ENCODE results near the gene NSUN7. TPM values are rescaled to one million over a fixed set of nuclear protein-coding genes. Genes with fewer than 3 reads are reported as not detected.
"Not testable (repeated sequence)": the region's sequence is repeated elsewhere in the genome, so short reads cannot be mapped to it uniquely, and the experiment has no call there.

The NSUN7 gene
- total and polyA plus RNA-seq, 7 donors: 0.03 to 0.39 (median 0.11) TPM; not detected in 4

GRCh38 chr4:40710484-40711254, 39.1 kb upstream of the NSUN7 start:
- Histone ChIP-seq H3K36me3 (ENCODE audit: insufficient read depth in 1 of 2, low read depth in 1 of 2) (no peaks in the 10 kb centered on the region), H3K27ac (no peak overlapping the region), H3K4me3 (no peak overlapping the region), H3K4me1 (no peaks in the 10 kb centered on the region), H3K27me3 (ENCODE audit: insufficient read depth in 3 of 3, low read length in 2 of 3) (no peaks in the 10 kb centered on the region), H3K9me3 (no peaks in the 10 kb centered on the region)
- intact Hi-C loops (cut with DNase I): no loop called here
- DNase-seq: no peak
- ATAC-seq: no peak
- no peak for TF ChIP-seq CTCF (IDR thresholded peaks at IDR 0.05)
- WGBS, 3 donors: 41 to 45% (median 43%) methylated on average over 5 of the region's 5 CpGs

GRCh38 chr4:40713001-40713400, 36.8 kb upstream of the NSUN7 start:
- H3K4me3 ChIP-seq; H3K36me3 ChIP-seq (ENCODE audit: insufficient read depth in 1 of 2, low read depth in 1 of 2); intact Hi-C loops (cut with DNase I); DNase-seq; H3K4me1 ChIP-seq; H3K27ac ChIP-seq; H3K27me3 ChIP-seq (ENCODE audit: insufficient read depth in 3 of 3, low read length in 2 of 3); ATAC-seq; H3K9me3 ChIP-seq: not testable (repeated sequence)
- 34 to 47% (median 34%) methylated on average over 6 of the region's 6 CpGs for WGBS, 3 donors

GRCh38 chr4:40713798-40714197, 36.0 kb upstream of the NSUN7 start:
- Histone ChIP-seq H3K4me3 (no peak overlapping the region), H3K36me3 (ENCODE audit: insufficient read depth in 1 of 2, low read depth in 1 of 2) (no peaks in the 10 kb centered on the region), H3K27me3 (ENCODE audit: insufficient read depth in 3 of 3, low read length in 2 of 3) (no peaks in the 10 kb centered on the region), H3K27ac (no peak overlapping the region), H3K4me1 (no peaks in the 10 kb centered on the region), H3K9me3 (no peaks in the 10 kb centered on the region)
- WGBS, 3 donors: 82 to 91% (median 91%) methylated on average over 2 of the region's 2 CpGs
- intact Hi-C loops (cut with DNase I): no loop called here
- no peak for TF ChIP-seq CTCF (IDR thresholded peaks at IDR 0.05)
- ATAC-seq (no peak), DNase-seq (no peak)

GRCh38 chr4:40718586-40718985, 31.2 kb upstream of the NSUN7 start:
- TF ChIP-seq CTCF (IDR thresholded peaks at IDR 0.05): no peak
- intact Hi-C loops (cut with DNase I): no loop called here
- 50 to 58% (median 53%) methylated on average over 3 of the region's 3 CpGs for WGBS, 3 donors

GRCh38 chr4:40719008-40719623, 30.6 kb upstream of the NSUN7 start:
- no peaks in the 10 kb centered on the region for H3K27me3 ChIP-seq (ENCODE audit: insufficient read depth in 3 of 3, low read length in 2 of 3)
- no peaks in the 10 kb centered on the region for H3K9me3 ChIP-seq
- 53 to 62% (median 59%) methylated on average over 5 of the region's 5 CpGs for WGBS, 3 donors
- no peak overlapping the region for H3K27ac ChIP-seq
- H3K4me3 ChIP-seq: no peak overlapping the region
- H3K36me3 ChIP-seq (ENCODE audit: insufficient read depth in 1 of 2, low read depth in 1 of 2): no peaks in the 10 kb centered on the region
- intact Hi-C loops (cut with DNase I): no loop called here
- ATAC-seq: no peak
- no peak for DNase-seq
- no peak for TF ChIP-seq CTCF (IDR thresholded peaks at IDR 0.05)
- H3K4me1 ChIP-seq: no peaks in the 10 kb centered on the region

More at GRCh38 chr4:40718586-40718985, 31.2 kb upstream of the NSUN7 start:
- DNase-seq (no peak), ATAC-seq (no peak)
- no peaks in the 10 kb centered on the region for H3K27me3 ChIP-seq (ENCODE audit: insufficient read depth in 3 of 3, low read length in 2 of 3)
- no peaks in the 10 kb centered on the region for H3K4me1 ChIP-seq
- no peaks in the 10 kb centered on the region for H3K9me3 ChIP-seq
- H3K36me3 ChIP-seq (ENCODE audit: insufficient read depth in 1 of 2, low read depth in 1 of 2): no peaks in the 10 kb centered on the region
- H3K27ac ChIP-seq: no peak overlapping the region
- no peak overlapping the region for H3K4me3 ChIP-seq

All from psoas muscle (tissue), 8 donors.